ENCODE data around the gene NUMA1.

NUMA1 gene

DNA sequence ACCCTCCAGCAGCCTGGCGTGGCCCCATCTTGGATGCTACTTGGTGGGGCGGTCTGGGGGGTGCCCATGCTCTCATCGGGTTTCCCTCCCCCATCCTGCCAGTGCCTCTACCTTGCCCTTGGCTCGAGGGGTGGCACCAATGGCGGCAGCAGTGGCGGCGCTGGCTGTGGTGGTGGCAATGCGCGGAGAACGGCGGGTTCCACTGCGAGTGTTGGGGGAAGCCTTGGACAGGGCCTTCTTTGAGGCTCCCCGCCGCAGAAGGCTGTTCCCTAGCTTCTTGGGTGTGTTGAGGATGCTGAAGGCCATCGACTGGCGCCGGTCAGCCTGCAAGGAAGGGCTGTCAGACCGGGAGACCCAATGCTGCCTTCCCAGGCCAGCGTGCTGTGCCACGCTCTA, 76.6 kb downstream of the NUMA1 start:
- in situ Hi-C loops (cut with MboI; ENCODE audit: low sequenced_read_pairs): no loop called here

DNA sequence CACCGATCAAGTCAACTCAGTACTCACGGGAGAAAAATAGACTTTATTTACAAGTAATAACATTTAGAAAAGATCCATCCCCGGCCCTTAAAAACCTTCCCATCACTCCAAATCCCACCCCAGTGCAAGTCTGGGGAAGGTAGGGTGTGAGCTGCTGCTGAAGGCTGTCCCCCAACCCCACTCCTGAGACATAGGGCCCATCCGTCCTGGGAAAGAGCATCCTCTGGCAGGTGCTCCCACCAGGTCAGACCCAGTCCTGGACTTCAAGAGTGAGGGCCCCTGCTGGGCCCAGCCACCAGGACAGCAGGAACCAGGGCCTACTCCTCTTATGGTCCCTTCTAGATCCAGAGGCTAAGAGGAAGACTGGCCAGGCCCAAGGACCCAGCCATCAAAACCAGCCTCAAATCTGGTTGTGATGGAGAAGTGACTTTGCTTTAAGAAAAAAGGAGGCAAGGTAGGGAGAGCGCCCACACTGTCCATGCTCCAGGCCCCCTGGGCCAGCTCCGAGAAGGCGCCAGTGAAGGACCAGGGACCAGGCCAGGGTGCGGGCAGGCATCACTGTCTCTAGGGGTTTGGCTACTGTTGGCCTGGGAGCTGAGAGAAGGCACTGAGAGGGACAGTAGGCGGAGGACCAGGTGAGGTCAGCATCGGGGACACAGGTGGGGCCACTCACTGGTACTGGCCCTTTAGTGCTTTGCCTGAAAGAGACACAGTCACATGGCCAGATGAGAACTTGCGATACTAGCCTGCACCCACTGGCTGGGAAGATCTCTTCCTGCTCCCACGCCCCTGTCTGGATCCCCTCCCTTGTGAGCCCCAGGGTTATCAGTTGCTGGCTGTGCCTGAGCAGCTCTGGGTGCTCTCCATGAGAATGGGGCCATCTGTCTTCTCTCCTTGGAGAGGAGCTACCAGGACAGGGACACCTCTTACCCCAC, 77.2 kb downstream of the NUMA1 start:
- in situ Hi-C loops (cut with MboI; ENCODE audit: low sequenced_read_pairs): no loop called here

DNA sequence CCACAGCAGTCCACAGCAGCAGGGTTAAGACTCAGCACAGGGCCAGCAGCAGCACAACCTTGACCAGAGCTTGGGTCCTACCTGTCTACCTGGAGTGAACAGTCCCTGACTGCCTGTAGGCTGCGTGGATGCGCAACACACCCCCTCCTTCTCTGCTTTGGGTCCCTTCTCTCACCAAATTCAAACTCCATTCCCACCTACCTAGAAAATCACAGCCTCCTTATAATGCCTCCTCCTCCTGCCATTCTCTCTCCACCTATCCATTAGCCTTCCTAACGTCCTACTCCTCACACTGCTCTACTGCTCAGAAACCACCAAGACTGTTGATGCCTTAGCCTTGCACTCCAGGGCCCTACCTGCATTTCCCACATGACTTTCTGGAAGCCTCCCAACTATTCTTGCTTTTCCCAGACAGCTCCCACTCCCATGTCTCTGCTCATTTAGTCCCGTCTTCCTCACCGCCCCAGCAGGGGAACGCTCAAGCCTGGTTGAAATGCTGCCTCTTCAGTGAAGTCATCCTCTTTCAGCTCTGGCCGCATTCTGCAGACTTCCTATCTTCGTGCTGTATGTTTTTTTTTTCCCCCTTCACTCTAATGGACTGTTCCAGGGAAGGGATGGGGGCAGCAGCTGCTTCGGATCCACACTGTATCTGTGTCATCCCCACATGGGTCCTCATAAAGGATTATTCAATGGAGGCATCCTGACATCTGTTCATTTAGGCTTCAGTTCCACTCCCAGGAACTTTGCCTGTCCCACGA, 78.3 kb downstream of the NUMA1 start:
- in situ Hi-C loops (cut with MboI; ENCODE audit: low sequenced_read_pairs): no loop called here

DNA sequence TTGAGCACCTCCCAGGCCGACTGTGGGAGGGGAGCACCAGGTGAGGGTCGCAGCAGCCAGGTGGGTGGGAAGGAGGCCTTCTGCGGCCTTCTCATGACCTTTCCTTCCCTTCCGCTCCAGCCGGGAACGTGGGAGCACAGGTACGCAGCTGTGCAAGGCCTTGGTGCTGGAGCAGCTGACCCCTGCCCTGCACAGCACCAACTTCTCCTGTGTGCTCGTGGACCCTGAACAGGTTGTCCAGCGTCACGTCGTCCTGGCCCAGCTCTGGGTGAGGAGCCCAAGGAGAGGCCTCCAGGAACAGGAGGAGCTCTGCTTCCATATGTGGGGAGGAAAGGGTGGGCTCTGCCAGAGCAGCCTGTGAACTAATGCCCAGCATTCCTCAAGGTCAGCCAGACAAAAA, 79.1 kb downstream of the NUMA1 start:
- in situ Hi-C loops (cut with MboI; ENCODE audit: low sequenced_read_pairs): no loop called here

DNA sequence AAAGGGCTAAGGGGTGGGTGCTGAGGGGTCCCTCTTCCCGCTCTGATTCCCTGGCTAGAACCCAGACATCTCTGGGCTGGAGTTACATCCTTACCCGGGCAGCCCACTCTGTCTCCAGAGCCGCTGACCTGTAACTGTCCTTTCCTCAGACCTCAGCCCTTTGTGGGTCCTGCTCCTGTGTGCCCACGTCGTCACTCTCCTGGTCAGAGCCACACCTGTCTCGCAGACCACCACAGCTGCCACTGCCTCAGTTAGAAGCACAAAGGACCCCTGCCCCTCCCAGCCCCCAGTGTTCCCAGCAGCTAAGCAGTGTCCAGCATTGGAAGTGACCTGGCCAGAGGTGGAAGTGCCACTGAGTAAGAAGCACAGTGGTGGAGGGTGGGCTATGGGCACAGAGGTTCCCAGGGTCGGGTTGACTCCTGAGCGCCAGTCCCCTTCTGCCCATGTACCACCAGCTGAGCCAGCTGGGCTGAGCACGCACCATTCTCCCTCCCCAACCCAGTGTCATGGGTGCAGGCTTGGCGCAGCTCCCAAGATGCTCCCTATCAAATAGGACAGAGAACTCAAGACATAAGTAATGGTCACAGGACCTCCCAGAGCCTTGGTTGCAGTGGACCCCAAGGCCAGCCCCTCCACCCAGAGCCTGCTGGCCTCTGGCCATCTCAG, 80.0 kb downstream of the NUMA1 start:
- in situ Hi-C loops (cut with MboI; ENCODE audit: low sequenced_read_pairs): no loop called here

DNA sequence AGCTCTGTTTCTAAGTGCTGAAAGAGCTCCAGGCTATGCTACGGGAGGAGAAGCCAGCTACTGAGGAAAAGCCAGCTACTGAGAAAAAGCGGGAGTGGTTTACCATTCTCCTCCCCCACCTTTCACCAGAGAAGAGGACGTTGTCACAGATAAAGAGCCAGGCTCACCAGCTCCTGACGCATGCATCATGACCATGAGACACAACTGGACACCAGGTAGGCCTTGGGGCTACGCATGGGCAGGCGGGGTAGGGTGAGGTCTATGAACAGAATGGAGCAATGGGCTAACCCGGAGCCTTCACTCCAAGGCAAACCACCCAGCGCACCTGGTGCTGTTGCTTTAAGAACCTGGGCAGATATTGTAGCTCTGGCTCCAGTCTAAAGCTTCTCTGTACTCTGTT, 80.5 kb downstream of the NUMA1 start:
- in situ Hi-C loops (cut with MboI; ENCODE audit: low sequenced_read_pairs): no loop called here

DNA sequence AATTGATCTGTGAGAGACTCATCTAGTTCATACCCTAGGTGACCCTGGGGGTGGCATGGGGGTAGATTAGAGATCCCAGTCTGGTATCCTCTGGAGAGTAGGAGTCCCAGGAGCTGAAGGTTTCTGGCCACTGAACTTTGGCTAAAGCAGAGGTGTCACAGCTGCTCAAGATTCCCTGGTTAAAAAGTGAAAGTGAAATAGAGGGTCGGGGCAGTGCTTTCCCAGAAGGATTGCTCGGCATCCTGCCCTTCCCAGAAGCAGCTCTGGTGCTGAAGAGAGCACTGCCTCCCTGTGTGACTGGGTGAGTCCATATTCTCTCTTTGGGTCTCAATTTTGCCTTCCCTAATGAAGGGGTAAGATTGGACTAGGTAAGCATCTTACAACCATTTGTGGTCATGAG, 81.0 kb downstream of the NUMA1 start:
- in situ Hi-C loops (cut with MboI; ENCODE audit: low sequenced_read_pairs): no loop called here

DNA sequence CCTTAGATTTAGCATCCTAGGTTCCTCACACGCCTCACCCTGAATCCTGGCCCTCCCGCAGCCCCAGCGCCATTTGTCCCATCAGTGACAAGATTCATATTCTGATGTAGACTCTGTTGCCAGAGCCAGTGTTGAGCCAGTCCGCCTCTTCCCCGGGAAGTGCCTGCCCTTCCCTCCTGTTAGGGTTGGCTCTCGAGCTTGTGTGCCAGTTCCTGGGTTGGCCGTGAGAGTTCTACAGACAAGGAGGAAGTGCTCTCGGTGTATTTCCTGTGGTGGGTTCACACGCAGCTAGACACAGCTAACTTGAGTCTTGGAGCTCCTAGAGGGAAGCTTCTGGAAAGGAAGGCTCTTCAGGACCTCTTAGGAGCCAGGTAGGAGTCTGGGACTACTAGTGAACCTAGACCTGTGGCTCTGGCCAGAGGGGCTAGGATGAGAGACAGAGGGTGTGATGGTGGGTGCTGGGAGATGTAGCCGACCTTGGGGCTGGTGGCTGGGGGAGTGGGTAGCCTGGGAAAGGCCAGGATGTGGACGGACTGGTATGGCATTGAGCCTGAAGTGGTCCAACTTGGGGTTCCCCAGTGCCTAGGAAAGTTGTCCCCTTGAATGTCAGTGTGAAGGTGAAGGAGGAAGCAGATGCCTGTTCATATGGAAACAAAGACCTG, 81.6 kb downstream of the NUMA1 start, which contains the start of gene IL18BP:
TSS of gene IL18BP (plus strand) at position 261 of the 662 bp plus-strand sequence. CDS start 1,076 bp downstream, outside the sequence.
- in situ Hi-C loops (cut with MboI; ENCODE audit: low sequenced_read_pairs): no loop called here

DNA sequence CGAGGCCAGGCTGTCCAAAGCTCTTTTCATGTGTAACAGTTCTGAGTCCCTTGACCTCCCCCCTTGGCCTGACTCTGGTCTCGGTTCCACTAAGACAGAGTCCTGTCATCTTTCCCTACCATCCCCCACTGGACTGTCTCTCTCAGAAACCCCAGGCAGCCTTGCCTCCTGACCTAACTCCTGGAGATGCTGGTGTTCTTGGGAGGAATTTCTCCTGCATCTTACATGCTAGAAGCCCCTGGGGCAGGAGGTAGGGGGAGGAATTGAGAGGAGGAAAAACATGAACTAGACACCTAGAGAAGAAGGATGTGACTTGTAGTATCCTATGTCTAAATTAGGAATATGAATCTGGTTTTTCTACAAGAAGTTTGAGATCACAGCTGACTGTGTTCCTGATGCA, 82.3 kb downstream of the NUMA1 start:
- in situ Hi-C loops (cut with MboI; ENCODE audit: low sequenced_read_pairs): no loop called here

DNA sequence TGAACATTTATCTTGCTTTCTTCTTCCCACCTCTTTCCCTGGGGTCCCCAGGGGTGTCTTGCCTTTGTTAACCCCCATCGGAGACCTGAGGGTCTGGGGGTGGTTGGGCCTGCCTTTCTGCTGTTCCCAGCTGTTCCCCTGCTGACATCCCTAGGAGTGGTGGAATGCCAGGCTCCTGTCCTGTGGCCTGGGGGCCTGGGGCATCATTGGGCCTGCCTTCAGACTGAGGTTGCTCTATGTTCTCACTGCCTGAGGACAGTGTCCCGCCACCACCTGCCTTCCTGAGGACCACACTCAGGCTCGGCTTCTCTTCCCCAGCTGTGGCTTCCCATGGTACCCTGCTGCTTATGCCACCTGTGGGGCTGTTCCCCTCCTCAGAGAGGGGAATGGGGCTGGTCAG, 82.7 kb downstream of the NUMA1 start:
- in situ Hi-C loops (cut with MboI; ENCODE audit: low sequenced_read_pairs): no loop called here

DNA sequence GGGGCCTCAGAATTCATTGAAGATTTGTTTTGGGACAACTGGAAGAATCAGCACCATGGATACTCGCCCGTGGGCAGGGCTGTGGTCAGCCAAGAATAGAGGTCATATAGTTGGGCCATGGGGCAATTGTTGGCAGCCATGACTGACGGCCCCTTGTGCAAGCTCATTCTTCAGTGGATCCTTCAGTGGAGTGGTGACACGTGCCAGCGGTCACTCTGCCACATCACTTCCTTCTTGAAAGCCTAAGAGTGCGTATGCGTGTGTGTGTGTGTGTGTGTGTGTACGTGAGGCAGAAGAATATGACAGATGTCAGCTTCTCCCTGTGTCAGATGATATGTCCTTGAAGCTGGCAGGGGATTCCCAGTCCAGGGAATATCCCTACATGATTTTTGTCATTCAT, 83.4 kb downstream of the NUMA1 start:
- in situ Hi-C loops (cut with MboI; ENCODE audit: low sequenced_read_pairs): no loop called here

DNA sequence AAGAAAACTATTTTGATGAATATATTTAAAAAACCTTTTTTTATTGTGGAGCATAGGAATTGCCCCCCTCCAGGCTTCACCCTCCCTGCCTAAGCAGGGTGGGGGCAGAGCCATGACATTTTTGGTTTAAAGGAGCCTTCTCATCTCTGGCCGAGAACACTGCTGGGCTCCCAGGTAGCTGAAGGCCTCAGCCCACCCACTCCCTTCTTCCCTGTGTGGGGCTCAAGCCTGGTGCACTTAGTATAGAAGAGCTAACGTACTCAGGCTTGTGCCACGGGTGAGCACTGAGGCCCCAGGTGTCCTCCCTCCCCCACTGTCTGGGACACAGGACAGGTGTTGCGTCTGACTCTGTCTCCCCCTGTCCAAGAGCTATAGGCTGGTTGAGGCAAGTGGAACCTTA, 83.8 kb downstream of the NUMA1 start:
- in situ Hi-C loops (cut with MboI; ENCODE audit: low sequenced_read_pairs): no loop called here

DNA sequence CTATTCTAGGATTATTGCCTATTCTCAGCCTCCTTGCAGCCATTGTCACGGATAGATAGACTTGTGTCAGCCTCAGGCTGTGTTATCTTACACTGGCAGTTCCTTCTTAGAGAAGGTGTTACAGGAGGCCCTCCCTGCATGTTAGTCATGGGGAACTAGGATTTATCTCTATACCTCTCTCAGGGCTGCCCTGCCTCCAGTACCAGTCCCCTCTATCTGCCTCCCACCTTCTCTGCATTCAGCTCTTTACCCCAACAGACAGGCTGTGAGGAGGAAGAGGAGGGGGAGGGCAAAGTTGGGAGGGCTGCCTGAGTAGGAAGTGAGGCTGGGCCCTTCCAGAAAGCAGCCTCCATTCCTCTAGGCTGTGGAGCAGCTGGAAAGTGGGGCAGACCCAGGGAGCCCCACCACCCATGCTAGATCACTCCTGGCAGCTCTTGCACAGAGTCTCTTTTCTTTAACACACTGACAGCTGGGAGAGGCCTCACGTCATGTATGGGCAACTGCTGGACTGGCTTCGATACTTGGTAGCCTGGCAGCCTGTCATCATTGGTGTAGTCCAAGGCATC, 84.5 kb downstream of the NUMA1 start:
- in situ Hi-C loops (cut with MboI; ENCODE audit: low sequenced_read_pairs): no loop called here

DNA sequence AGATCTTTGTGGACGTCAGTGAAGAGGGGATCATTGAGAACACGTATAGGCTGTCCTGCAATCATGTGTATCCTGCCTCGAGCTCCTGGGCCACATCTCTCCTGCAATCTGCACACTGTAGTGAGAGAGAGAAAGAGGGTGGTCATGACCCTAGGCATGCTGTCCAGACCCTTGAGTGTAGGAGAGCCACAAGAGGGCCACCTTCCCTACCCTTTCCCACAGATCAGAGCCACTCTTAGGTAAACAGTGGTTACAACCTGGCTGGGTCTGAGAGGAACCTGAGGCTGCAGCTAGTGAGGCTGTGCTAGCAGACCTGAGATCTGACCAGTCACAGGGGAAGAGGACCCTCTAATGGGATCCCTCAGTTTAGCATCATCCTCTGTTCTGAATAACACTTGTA, 85.6 kb downstream of the NUMA1 start:
- in situ Hi-C loops (cut with MboI; ENCODE audit: low sequenced_read_pairs): no loop called here

DNA sequence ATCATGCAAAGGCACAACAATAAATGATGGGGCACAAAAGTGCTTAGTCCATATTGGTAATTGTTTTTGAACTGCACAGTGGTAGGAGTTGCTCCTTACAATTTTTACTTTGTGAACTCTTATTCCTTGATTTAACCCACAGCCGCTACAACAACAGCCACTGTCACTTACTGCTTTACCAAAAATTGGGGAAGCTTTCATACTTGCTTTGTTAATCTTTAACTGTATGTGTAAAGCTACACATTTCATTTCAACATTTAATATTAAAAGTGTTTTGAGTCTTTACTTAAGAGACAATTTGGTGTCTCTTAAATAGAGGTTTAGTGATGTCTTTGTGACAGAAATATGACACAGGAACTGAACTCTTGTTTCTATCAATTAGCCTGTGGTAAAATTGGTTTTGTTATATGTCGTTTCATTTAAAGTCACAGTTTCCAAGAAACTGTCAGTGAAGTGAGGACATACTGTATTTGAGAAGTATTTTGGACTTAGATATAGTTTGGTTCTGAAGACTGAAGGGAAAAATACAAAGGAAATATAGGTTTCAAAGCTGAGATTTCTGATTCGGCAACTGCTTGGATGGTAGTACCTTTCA, 88.1 kb downstream of the NUMA1 start:
- in situ Hi-C loops (cut with MboI; ENCODE audit: low sequenced_read_pairs): no loop called here

DNA sequence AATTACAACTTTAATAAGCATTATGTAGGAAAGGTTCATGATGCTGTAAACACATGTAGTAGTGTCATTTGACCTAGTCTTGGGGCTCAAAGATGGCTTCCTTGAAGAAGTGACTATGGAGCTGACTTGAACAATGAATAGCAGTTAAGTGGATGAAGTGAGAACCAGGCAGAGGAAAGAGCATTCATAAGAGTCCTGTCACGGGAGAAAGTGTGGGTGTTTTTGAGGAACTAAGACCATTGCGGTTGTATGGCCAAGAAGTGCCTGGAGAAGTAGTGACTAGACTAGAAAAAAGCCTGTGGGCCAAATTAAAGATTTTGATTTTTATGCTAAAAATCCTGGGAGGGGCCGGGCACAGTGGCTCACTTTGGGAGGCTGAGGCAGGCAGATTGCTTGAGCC, 88.8 kb downstream of the NUMA1 start:
- in situ Hi-C loops (cut with MboI; ENCODE audit: low sequenced_read_pairs): no loop called here

DNA sequence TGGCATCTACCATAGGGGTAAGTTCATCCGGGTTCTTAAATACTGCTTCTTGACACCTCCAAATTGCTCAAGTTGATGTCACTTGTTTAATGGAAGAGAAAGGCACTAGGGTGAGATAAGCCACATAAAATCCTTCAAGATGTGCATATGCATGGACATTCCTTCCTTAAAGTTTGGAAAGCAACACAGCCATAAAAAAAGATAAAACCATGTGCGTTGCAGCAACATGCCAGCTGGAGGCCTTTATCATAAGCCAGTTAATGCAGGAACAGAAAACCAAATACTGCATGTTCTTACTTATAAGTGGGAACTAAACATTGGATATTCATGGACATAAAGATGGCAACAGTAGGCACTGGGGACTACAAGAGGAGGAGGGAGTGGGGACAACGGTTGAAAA, 89.6 kb downstream of the NUMA1 start:
- in situ Hi-C loops (cut with MboI; ENCODE audit: low sequenced_read_pairs): no loop called here

DNA sequence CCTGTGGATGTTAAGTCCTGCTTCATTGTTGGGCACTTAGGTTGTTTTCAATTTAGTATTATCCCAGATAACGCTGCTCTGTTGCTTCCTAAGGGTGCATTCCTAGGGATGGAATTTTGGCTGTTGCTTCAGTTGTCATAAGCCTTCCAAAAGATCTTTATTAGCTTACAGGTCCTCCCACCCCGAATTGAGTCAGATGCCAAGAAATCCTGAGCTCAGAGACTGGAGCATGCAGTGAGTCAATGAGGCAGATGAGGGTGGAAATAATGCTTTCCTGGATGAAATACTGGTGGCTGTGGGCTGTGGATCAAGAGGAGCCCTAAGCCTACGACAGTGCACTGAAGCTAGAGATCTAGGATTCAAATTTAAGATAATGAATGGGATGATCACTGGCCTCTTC, 92.3 kb downstream of the NUMA1 start:
- in situ Hi-C loops (cut with MboI; ENCODE audit: low sequenced_read_pairs): no loop called here

DNA sequence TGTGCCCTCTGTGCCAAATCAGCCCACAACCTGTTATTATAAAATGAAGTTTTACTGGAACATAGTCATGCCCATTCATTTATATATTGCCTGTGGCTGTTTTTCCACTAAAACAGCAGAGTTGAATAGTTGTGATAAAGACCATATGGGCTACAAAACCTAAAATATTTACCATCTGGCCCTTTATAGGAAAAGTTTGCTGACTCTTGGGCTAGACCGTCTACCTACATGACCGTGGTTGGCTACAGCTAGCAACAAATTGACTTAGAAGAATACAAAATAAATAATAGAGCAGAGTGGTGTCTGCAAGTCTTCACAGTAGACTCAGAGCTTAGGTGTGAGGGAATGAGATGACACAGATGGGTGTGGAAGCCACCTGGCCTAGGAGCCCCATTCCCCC, 92.8 kb downstream of the NUMA1 start:
- in situ Hi-C loops (cut with MboI; ENCODE audit: low sequenced_read_pairs): no loop called here

DNA sequence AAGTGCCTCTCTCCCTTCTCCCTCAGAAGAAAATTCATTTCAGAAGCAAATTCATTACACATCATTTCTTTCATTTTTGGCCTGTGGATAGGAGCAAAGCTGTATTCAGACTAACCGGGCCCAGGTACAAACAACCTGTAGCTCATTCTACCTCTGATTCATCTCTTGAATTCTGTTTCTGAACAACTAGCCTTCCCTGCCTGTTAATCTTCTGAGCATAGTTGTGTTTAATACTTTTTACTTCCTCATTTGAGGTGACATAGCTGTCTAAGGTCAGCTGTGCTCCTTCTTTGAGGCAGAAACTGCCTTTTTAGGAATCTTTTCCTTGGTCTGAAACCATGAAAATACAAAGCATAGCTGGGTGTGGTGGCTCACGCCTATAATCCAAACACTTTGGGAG, 94.2 kb downstream of the NUMA1 start:
- in situ Hi-C loops (cut with MboI; ENCODE audit: low sequenced_read_pairs): no loop called here
